K562 (cell line): ENCODE data around the gene RNF141.

Experiments used
- KLF13 ChIP-seq: fragments of 450-650 bp; IDR thresholded peaks from 2 replicates; pipeline ENCODE4 v1.6.1; 2016; ENCODE audit warnings: missing genetic modification characterization, low read depth, mild to moderate bottlenecking, missing compliant biosample characterization, moderate library complexity, borderline replicate concordance
- TF ChIP-seq, protein P1 (sequence below): fragments of 250-450 bp; sonication (Bioruptor Pico); IDR thresholded peaks from 2 replicates; pipeline ENCODE4 v1.4.0; 2020; ENCODE audit warnings: borderline replicate concordance

DNA sequence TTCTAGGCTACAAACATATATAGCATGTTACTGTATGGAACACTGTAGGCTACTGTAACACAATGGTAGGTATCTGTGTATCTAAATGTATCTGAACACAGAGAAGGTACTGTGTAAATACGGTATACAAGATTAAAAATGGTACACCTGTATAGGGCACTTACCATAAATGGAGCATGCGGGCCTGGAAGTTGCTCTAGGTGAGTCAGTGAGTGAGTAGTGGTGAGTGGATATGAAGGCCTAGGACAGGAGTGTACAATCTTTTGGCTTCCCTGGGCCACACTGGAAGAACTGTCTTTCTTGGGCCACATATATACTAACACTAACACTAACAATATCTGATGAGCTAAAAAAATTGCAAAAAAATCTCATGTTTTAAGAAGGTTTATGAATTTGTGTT, 21.4 kb downstream of the RNF141 start:
- TF ChIP-seq, protein P1, sequence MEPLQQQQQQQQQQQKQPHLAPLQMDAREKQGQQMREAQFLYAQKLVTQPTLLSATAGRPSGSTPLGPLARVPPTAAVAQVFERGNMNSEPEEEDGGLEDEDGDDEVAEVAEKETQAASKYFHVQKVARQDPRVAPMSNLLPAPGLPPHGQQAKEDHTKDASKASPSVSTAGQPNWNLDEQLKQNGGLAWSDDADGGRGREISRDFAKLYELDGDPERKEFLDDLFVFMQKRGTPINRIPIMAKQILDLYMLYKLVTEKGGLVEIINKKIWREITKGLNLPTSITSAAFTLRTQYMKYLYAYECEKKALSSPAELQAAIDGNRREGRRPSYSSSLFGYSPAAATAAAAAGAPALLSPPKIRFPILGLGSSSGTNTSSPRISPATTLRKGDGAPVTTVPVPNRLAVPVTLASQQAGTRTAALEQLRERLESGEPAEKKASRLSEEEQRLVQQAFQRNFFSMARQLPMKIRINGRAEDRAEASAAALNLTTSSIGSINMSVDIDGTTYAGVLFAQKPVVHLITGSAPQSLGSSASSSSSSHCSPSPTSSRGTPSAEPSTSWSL, result no peak
- no peak for TF ChIP-seq KLF13
